Astrocyte of the spinal cord (primary cell): ENCODE results near the gene SPPL2C.

Source experiments
- DNase-seq: peaks from one replicate; pipeline ENCODE4 v3.0.0; 2011; ENCODE audit warnings: low read depth, low spot score
- H3K4me3 ChIP-seq: 2 replicates; pipeline ENCODE4 v1.5.1; 2011; ENCODE audit warnings: low read depth, mild to moderate bottlenecking, low read length, moderate library complexity
- CTCF ChIP-seq: IDR thresholded peaks from 2 replicates; pipeline ENCODE4 v1.5.1; 2012; ENCODE audit warnings: low read depth, mild to moderate bottlenecking, low read length, inconsistent platforms
- in situ Hi-C: cut with HindIII; loops from 2 replicates; pipeline ENCODE4 v1.10.0; 2017; ENCODE audit warnings: low sequenced_read_pairs

SPPL2C gene

GRCh38 chr17:45847747-45848146 lies 3.1 kb downstream of the SPPL2C start:
- TF ChIP-seq CTCF, result no peak
- DNase-seq, result no peak
- in situ Hi-C loops, result no loop called here
- no peak overlapping the region for H3K4me3 ChIP-seq

DNA sequence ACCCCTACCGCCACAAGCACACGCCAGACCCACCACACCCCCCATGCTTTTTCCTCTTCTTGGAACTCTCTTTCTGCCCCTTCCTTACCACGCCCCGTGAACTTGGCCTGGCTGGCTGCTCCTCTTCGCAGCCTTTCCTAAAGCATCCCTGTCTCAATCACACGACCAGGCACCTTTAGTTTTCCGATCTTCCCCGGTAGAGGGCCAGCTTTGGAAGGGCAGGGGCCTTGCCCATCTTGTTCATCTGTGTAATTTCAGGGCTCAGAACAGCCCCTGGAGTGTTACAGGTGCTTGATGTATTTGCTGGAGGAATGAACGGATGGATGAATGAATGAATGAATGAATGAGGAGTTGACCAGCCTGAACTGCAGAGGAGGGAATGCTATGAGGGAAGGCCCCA lies 3.7 kb downstream of the SPPL2C start:
- DNase-seq, result no peak
- in situ Hi-C loops, result no loop called here

GRCh38 chr17:45848868-45849535 lies 4.3 kb downstream of the SPPL2C start:
- in situ Hi-C loops, result no loop called here
- H3K4me3 ChIP-seq, result no peak overlapping the region
- no peak for TF ChIP-seq CTCF
- no peak for DNase-seq

More for the DNA sequence above, 3.7 kb downstream of the SPPL2C start:
- TF ChIP-seq CTCF, result no peak
- H3K4me3 ChIP-seq, result no peak overlapping the region

GRCh38 chr17:45849536-45849990 lies 4.9 kb downstream of the SPPL2C start:
- H3K4me3 ChIP-seq, result no peak overlapping the region
- TF ChIP-seq CTCF, result no peak
- no peak for DNase-seq
- in situ Hi-C loops, result no loop called here

GRCh38 chr17:45850011-45850410 lies 5.3 kb downstream of the SPPL2C start:
- in situ Hi-C loops, result no loop called here
- no peak for DNase-seq
- H3K4me3 ChIP-seq, result no peak overlapping the region
- no peak for TF ChIP-seq CTCF

GRCh38 chr17:45850468-45850867 lies 5.8 kb downstream of the SPPL2C start:
- no peak for DNase-seq
- in situ Hi-C loops, result no loop called here
- no peak for TF ChIP-seq CTCF
- H3K4me3 ChIP-seq, result no peak overlapping the region
